ENCODE data around the gene PRSS3.
"Not testable (repeated sequence)": the region's sequence is repeated elsewhere in the genome, so short reads cannot be mapped to it uniquely, and the experiment has no call there.

Gene PRSS3

GRCh38 chr9:33752130-33752637, 43.2 kb upstream of the PRSS3 start:
- H3K27me3 ChIP-seq = peaks cover 85% of the 10 kb centered on the region

GRCh38 chr9:33752789-33753188, 42.6 kb upstream of the PRSS3 start:
- not testable (repeated sequence) for H3K27ac ChIP-seq; H3K9me3 ChIP-seq; H3K4me3 ChIP-seq (ENCODE audit: low read depth in 1 of 2, low read length in 1 of 2); H3K36me3 ChIP-seq
- H3K27me3 ChIP-seq = peaks cover 79% of the 10 kb centered on the region
- peaks cover 6 to 13% of the 10 kb centered on the region in 2 experiments for H3K4me1 ChIP-seq (ENCODE audit: control insufficient read depth in 1 of 2, insufficient read depth in 1 of 2, low read depth in 1 of 2, low read length in 1 of 2)

More at GRCh38 chr9:33752130-33752637, 43.2 kb upstream of the PRSS3 start:
- Histone ChIP-seq H3K4me3 (ENCODE audit: low read depth in 1 of 2, low read length in 1 of 2) (no peak overlapping the region), H3K36me3 (no peaks in the 10 kb centered on the region), H3K4me1 (ENCODE audit: control insufficient read depth in 1 of 2, insufficient read depth in 1 of 2, low read depth in 1 of 2, low read length in 1 of 2) (peaks cover 6 to 13% of the 10 kb centered on the region in 2 experiments), H3K27ac (no peak overlapping the region), H3K9me3 (no peaks in the 10 kb centered on the region)
- TF ChIP-seq CTCF (IDR thresholded peaks at IDR 0.05) = no peak

GRCh38 chr9:33759648-33760047, 35.7 kb upstream of the PRSS3 start:
- H3K27ac ChIP-seq = peak overlapping the region; percentile 77

GRCh38 chr9:33762343-33762742, 33.0 kb upstream of the PRSS3 start:
- no peak overlapping the region for H3K4me3 ChIP-seq (ENCODE audit: low read depth in 1 of 2, low read length in 1 of 2)
- H3K9me3 ChIP-seq = no peaks in the 10 kb centered on the region
- H3K27ac ChIP-seq = no peak overlapping the region
- no peaks in the 10 kb centered on the region for H3K36me3 ChIP-seq
- H3K4me1 ChIP-seq (ENCODE audit: control insufficient read depth in 1 of 2, insufficient read depth in 1 of 2, low read depth in 1 of 2, low read length in 1 of 2) = peaks cover 22 to 32% of the 10 kb centered on the region in 2 experiments
- H3K27me3 ChIP-seq = peaks cover 3% of the 10 kb centered on the region
- no peak for TF ChIP-seq CTCF (IDR thresholded peaks at IDR 0.05)

More at GRCh38 chr9:33759648-33760047, 35.7 kb upstream of the PRSS3 start:
- peaks cover 14% of the 10 kb centered on the region for H3K27me3 ChIP-seq
- H3K4me3 ChIP-seq (ENCODE audit: low read depth in 1 of 2, low read length in 1 of 2); H3K36me3 ChIP-seq; H3K9me3 ChIP-seq: not testable (repeated sequence)
- peaks cover 22 to 32% of the 10 kb centered on the region in 2 experiments for H3K4me1 ChIP-seq (ENCODE audit: control insufficient read depth in 1 of 2, insufficient read depth in 1 of 2, low read depth in 1 of 2, low read length in 1 of 2)

GRCh38 chr9:33763709-33764108, 31.7 kb upstream of the PRSS3 start:
- peaks cover 22 to 25% of the 10 kb centered on the region in 2 experiments for H3K4me1 ChIP-seq (ENCODE audit: control insufficient read depth in 1 of 2, insufficient read depth in 1 of 2, low read depth in 1 of 2, low read length in 1 of 2)
- not testable (repeated sequence) for H3K9me3 ChIP-seq; H3K36me3 ChIP-seq; H3K27ac ChIP-seq; H3K4me3 ChIP-seq (ENCODE audit: low read depth in 1 of 2, low read length in 1 of 2); H3K27me3 ChIP-seq

- no peak overlapping the region for H3K27ac ChIP-seq
- peaks cover 3% of the 10 kb centered on the region for H3K27me3 ChIP-seq
- no peak overlapping the region for H3K4me3 ChIP-seq (ENCODE audit: low read depth in 1 of 2, low read length in 1 of 2)
- TF ChIP-seq CTCF (IDR thresholded peaks at IDR 0.05) = no peak
- H3K4me1 ChIP-seq (ENCODE audit: control insufficient read depth in 1 of 2, insufficient read depth in 1 of 2, low read depth in 1 of 2, low read length in 1 of 2) = peaks cover 5 to 8% of the 10 kb centered on the region in 2 experiments
- H3K9me3 ChIP-seq = no peaks in the 10 kb centered on the region
- H3K36me3 ChIP-seq = no peaks in the 10 kb centered on the region
Observed at GRCh38 chr9:33765411-33765810, 29.9 kb upstream of the PRSS3 start.

- not testable (repeated sequence) for H3K9me3 ChIP-seq; H3K27me3 ChIP-seq; H3K4me1 ChIP-seq (ENCODE audit: control insufficient read depth in 1 of 2, insufficient read depth in 1 of 2, low read depth in 1 of 2, low read length in 1 of 2); H3K36me3 ChIP-seq; H3K27ac ChIP-seq; H3K4me3 ChIP-seq (ENCODE audit: low read depth in 1 of 2, low read length in 1 of 2)
Observed at GRCh38 chr9:33770156-33770880, 25.0 kb upstream of the PRSS3 start.

GRCh38 chr9:33773135-33773534, 22.2 kb upstream of the PRSS3 start:
- not testable (repeated sequence) for H3K36me3 ChIP-seq; H3K4me1 ChIP-seq (ENCODE audit: control insufficient read depth in 1 of 2, insufficient read depth in 1 of 2, low read depth in 1 of 2, low read length in 1 of 2); H3K27me3 ChIP-seq; H3K4me3 ChIP-seq (ENCODE audit: low read depth in 1 of 2, low read length in 1 of 2); H3K27ac ChIP-seq; H3K9me3 ChIP-seq

- H3K4me3 ChIP-seq (ENCODE audit: low read depth in 1 of 2, low read length in 1 of 2); H3K9me3 ChIP-seq; H3K36me3 ChIP-seq; H3K27ac ChIP-seq; H3K27me3 ChIP-seq; H3K4me1 ChIP-seq (ENCODE audit: control insufficient read depth in 1 of 2, insufficient read depth in 1 of 2, low read depth in 1 of 2, low read length in 1 of 2): not testable (repeated sequence)
Observed at GRCh38 chr9:33774074-33774659, 21.2 kb upstream of the PRSS3 start.
